WTC11 (cell line): Measurements from ENCODE around the gene CDK10. TPM values are rescaled to one million over a fixed set of nuclear protein-coding genes. Genes with fewer than 3 reads are reported as not detected.

Source experiments
- ATAC-seq: fragments of 200-7000 bp; cut with Tn5 transposase; 2 replicates; pipeline ENCODE4 v1.10.0; 2021; ENCODE audit warnings: mild to moderate bottlenecking, moderate library complexity
- Bru-seq: library from RNA; stranded (reverse); fragments of 400-500 nt; gene quantifications from one replicate; lab custom pipeline; 2021; lab: Mats Ljungman, UMichigan
- CTCF ChIA-PET: fragments of 300-600 bp; sonication (Branson Sonifier 250); formaldehyde crosslinking; loops from one replicate; lab custom pipeline; 2021; ENCODE audit warnings: antibody characterized with exemption; lab: Charles Lee
- POLR2A ChIA-PET: fragments of 350-600 bp; sonication (Branson Sonifier 250); formaldehyde crosslinking; loops from one replicate; lab custom pipeline; 2021; ENCODE audit warnings: antibody characterized with exemption; lab: Charles Lee
- DNase-seq: peaks from one replicate; pipeline ENCODE4 v3.0.0; 2021; ENCODE audit warnings: low spot score
- H3K27ac Mint-ChIP-seq: 2 replicates; pipeline ENCODE4 v1.8.0; 2021; ENCODE audit warnings: mixed read lengths
- H3K27me3 Mint-ChIP-seq: 2 replicates; pipeline ENCODE4 v1.8.0; 2021; ENCODE audit warnings: low read depth, mild to moderate bottlenecking, moderate library complexity, mixed read lengths
- H3K36me3 Mint-ChIP-seq: 2 replicates; pipeline ENCODE4 v1.8.0; 2021; ENCODE audit warnings: mixed read lengths
- H3K4me1 Mint-ChIP-seq: 2 replicates; pipeline ENCODE4 v1.8.0; 2022; ENCODE audit warnings: mixed read lengths
- H3K4me3 Mint-ChIP-seq: 2 replicates; pipeline ENCODE4 v1.8.0; 2021; ENCODE audit warnings: mild to moderate bottlenecking, moderate library complexity, mixed read lengths
- H3K9me3 Mint-ChIP-seq: 2 replicates; pipeline ENCODE4 v1.8.0; 2021; ENCODE audit warnings: mixed read lengths
- ATF1 ChIP-seq: sonication (generic); formaldehyde crosslinking; IDR thresholded peaks from 2 replicates; pipeline ENCODE4 v1.8.1; 2023; ENCODE audit warnings: mild to moderate bottlenecking, moderate library complexity, missing genetic modification reagents
- ATF6 ChIP-seq: sonication (generic); formaldehyde crosslinking; IDR thresholded peaks from 2 replicates; pipeline ENCODE4 v1.8.1; 2023; ENCODE audit warnings: mild to moderate bottlenecking, missing genetic modification reagents
- CREM ChIP-seq: sonication (generic); formaldehyde crosslinking; IDR thresholded peaks from 2 replicates; pipeline ENCODE4 v1.8.1; 2022; ENCODE audit warnings: mild to moderate bottlenecking, missing genetic modification reagents, moderate library complexity
- ETV6 ChIP-seq: sonication (generic); formaldehyde crosslinking; IDR thresholded peaks from 2 replicates; pipeline ENCODE4 v1.8.1; 2022; ENCODE audit warnings: mild to moderate bottlenecking, missing genetic modification reagents
- FOXK1 ChIP-seq: sonication (generic); formaldehyde crosslinking; IDR thresholded peaks from 2 replicates; pipeline ENCODE4 v1.8.0; 2022; ENCODE audit warnings: mild to moderate bottlenecking, moderate library complexity, missing genetic modification reagents
- IRF2 ChIP-seq: sonication (generic); formaldehyde crosslinking; IDR thresholded peaks from 2 replicates; pipeline ENCODE4 v1.8.0; 2022; ENCODE audit warnings: low read depth, missing genetic modification reagents, borderline replicate concordance
- JUN ChIP-seq: sonication (generic); formaldehyde crosslinking; IDR thresholded peaks from 2 replicates; pipeline ENCODE4 v1.8.0; 2023; ENCODE audit warnings: mild to moderate bottlenecking, missing genetic modification reagents
- MAX ChIP-seq: sonication (generic); formaldehyde crosslinking; IDR thresholded peaks from 2 replicates; pipeline ENCODE4 v1.8.0; 2022; ENCODE audit warnings: mild to moderate bottlenecking, missing genetic modification reagents
- MXD4 ChIP-seq: fragments of 250-450 bp; sonication (Bioruptor Pico); IDR thresholded peaks from 2 replicates; pipeline ENCODE4 v1.8.0; 2021; ENCODE audit warnings: mild to moderate bottlenecking, moderate library complexity, borderline replicate concordance
- NFE2L1 ChIP-seq: sonication (generic); formaldehyde crosslinking; IDR thresholded peaks from 2 replicates; pipeline ENCODE4 v1.8.1; 2023; ENCODE audit warnings: missing genetic modification reagents
- NR3C1 ChIP-seq: sonication (generic); formaldehyde crosslinking; conservative IDR thresholded peaks from 2 replicates; pipeline ENCODE4 v1.8.1; 2023; ENCODE audit warnings: low read depth, mild to moderate bottlenecking, missing genetic modification reagents
- OVOL2 ChIP-seq: fragments of 250-450 bp; sonication (Bioruptor Pico); IDR thresholded peaks from 2 replicates; pipeline ENCODE4 v1.9.0; 2021; ENCODE audit warnings: mild to moderate bottlenecking, borderline replicate concordance
- PRRX2 ChIP-seq: fragments of 250-450 bp; sonication (Bioruptor Pico); IDR thresholded peaks from 2 replicates; pipeline ENCODE4 v1.8.0; 2021; ENCODE audit warnings: mild to moderate bottlenecking
- SP1 ChIP-seq: sonication (generic); formaldehyde crosslinking; conservative IDR thresholded peaks from 2 replicates; pipeline ENCODE4 v1.8.1; 2022; ENCODE audit warnings: missing genetic modification reagents
- TEAD1 ChIP-seq: sonication (generic); formaldehyde crosslinking; IDR thresholded peaks from 2 replicates; pipeline ENCODE4 v1.8.0; 2022; ENCODE audit warnings: mild to moderate bottlenecking, missing genetic modification reagents
- TP53 ChIP-seq: sonication (generic); formaldehyde crosslinking; IDR thresholded peaks from 2 replicates; pipeline ENCODE4 v1.8.1; 2023; ENCODE audit warnings: mild to moderate bottlenecking, missing genetic modification reagents
- USF2 ChIP-seq: sonication (generic); formaldehyde crosslinking; IDR thresholded peaks from 2 replicates; pipeline ENCODE4 v1.8.1; 2023; ENCODE audit warnings: mild to moderate bottlenecking, missing genetic modification reagents, moderate library complexity
- ZNF138 ChIP-seq: sonication (generic); formaldehyde crosslinking; conservative IDR thresholded peaks from 2 replicates; pipeline ENCODE4 v1.8.1; 2022; ENCODE audit warnings: mild to moderate bottlenecking, moderate library complexity, missing genetic modification reagents
- ZNF232 ChIP-seq: sonication (generic); formaldehyde crosslinking; IDR thresholded peaks from 2 replicates; pipeline ENCODE4 v1.8.0; 2022; ENCODE audit warnings: mild to moderate bottlenecking, missing genetic modification reagents
- ZNF281 ChIP-seq: sonication (generic); formaldehyde crosslinking; IDR thresholded peaks from 2 replicates; pipeline ENCODE4 v1.8.0; 2023; ENCODE audit warnings: mild to moderate bottlenecking, missing genetic modification reagents
- ZNF416 ChIP-seq: fragments of 250-450 bp; sonication (Bioruptor Pico); IDR thresholded peaks from 2 replicates; pipeline ENCODE4 v1.9.0; 2021; ENCODE audit warnings: mild to moderate bottlenecking, inconsistent platforms
- ZNF532 ChIP-seq: fragments of 250-450 bp; sonication (Bioruptor Pico); IDR thresholded peaks from 2 replicates; pipeline ENCODE4 v1.9.0; 2021; ENCODE audit warnings: mild to moderate bottlenecking, borderline replicate concordance
- long read RNA-seq, 3 experiments: library from RNA in 1 of 3; library from capped mRNA in 1 of 3; library from polyadenylated mRNA in 1 of 3; unstranded in 2 of 3; stranded (forward) in 1 of 3; transcript quantifications; one replicate each; pipeline ENCODE4 v2.0.0, GENCODE V29; 2021
- total RNA-seq: library from RNA; stranded (reverse); gene quantifications from 3 replicates; pipeline ENCODE4 v1.2.3, GENCODE V29; 2021

Gene CDK10
- 79.8 to 102 TPM (median 81.6 TPM) in 3 replicates for total RNA-seq
- percentile 59 among the genes with signal in this experiment for Bru-seq, nascent RNA
- long read RNA-seq, experiment 1, transcript CDK10-212 (12 exons, 1,376 nt), result minor isoform, 5 of 241 reads
- long read RNA-seq, experiment 1, transcript CDK10-202 (13 exons, 1,798 nt), result major isoform, 47 of 241 reads
- long read RNA-seq, experiment 1, partial matches to known transcripts, result 21 of 241 reads
- long read RNA-seq, experiment 1, other reads (novel, unspliced or antisense), result 165 of 241 reads
- long read RNA-seq, experiment 2, transcript CDK10-202 (13 exons, 1,798 nt), result major isoform, 5 of 29 reads
- long read RNA-seq, experiment 2, partial matches to known transcripts, result 6 of 29 reads
- long read RNA-seq, experiment 2, other reads (novel, unspliced or antisense), result 15 of 29 reads
- long read RNA-seq, experiment 3, transcript CDK10-212 (12 exons, 1,376 nt), result minor isoform, 9 of 149 reads
- long read RNA-seq, experiment 3, transcript CDK10-208 (13 exons, 1,424 nt), result minor isoform, 8 of 149 reads
- long read RNA-seq, experiment 3, transcript CDK10-202 (13 exons, 1,798 nt), result major isoform, 38 of 149 reads
- long read RNA-seq, experiment 3, partial matches to known transcripts, result 2 of 149 reads
- long read RNA-seq, experiment 3, other reads (novel, unspliced or antisense), result 90 of 149 reads

- ChIA-PET POLR2A (interaction anchor here (0.7 to 1.5 kb wide), 5 partner anchors 8 to 186 kb away, joined by 3 to 11 read pairs (median 3); no protein-coding TSS in a partner anchor), CTCF (interaction anchor here (1.0 to 1.8 kb wide), 5 partner anchors 14 to 129 kb away, joined by 3 to 19 read pairs (median 6); partner anchors contain the start of gene SPATA2L)
- ATAC-seq, result peak; percentile 86
- Mint-ChIP-seq H3K36me3 (peaks cover 56% of the 10 kb centered on the region), H3K27ac (peak within 1 kb of the TSS; percentile 87; the same call in 1 of the 2 replicates), H3K4me3 (peak within 1 kb of the TSS; percentile 85), H3K27me3 (peaks cover 5% of the 10 kb centered on the region), H3K9me3 (peaks cover 38% of the 10 kb centered on the region), H3K4me1 (peaks cover 7% of the 10 kb centered on the region)
- DNase-seq, result peak; percentile 94
- TF ChIP-seq ETV6 (CRISPR knock-in tag) (peak; percentile 91), USF2 (CRISPR knock-in tag) (peak; percentile 31; the same call in 1 of the 2 replicates), TP53 (CRISPR knock-in tag) (0 out of 2 replicates have a peak, but pooled peaks have one; percentile 36), CREM (CRISPR knock-in tag) (0 out of 2 replicates have a peak, but pooled peaks have one; percentile 44), TEAD1 (CRISPR knock-in tag) (no peak), MAX (peak; percentile 90), ZNF416 (CRISPR knock-in tag) (peak; percentile 71; the same call in 1 of the 2 replicates), FOXK1 (CRISPR knock-in tag) (peak; percentile 64), JUN (CRISPR knock-in tag) (no peak), PRRX2 (CRISPR knock-in tag) (no peak), ZNF138 (CRISPR knock-in tag) (0 out of 2 replicates have a peak, but pooled peaks have one; percentile 52), SP1 (CRISPR knock-in tag) (peak; percentile 88), ATF1 (CRISPR knock-in tag) (no peak; the same call in 1 of the 2 replicates), NFE2L1 (CRISPR knock-in tag) (peak; percentile 40; the same call in 1 of the 2 replicates), MXD4 (CRISPR knock-in tag) (no peak), ATF6 (CRISPR knock-in tag) (no peak), IRF2 (CRISPR knock-in tag) (no peak), ZNF281 (CRISPR knock-in tag) (peak; percentile 77; the same call in 1 of the 2 replicates), NR3C1 (CRISPR knock-in tag) (no peak), OVOL2 (CRISPR knock-in tag) (no peak), ZNF532 (CRISPR knock-in tag) (no peak), ZNF232 (CRISPR knock-in tag) (peak; percentile 85; the same call in 1 of the 2 replicates)
Measured at GRCh38 chr16:89686520-89687091, at the start of gene CDK10. CDK10 (plus strand) TSS chr16:89686689; CDS start chr16:89686711, 22 bp downstream.
